Effector memory CD8-positive, alpha-beta T cell (primary cell): ENCODE data around the gene SMCO3.
"Not testable (repeated sequence)": the region's sequence is repeated elsewhere in the genome, so short reads cannot be mapped to it uniquely, and the experiment has no call there.

Source experiments
- ATAC-seq: fragments of 150-1000 bp; cut with Tn5 transposase; replicated peaks from 2 replicates; pipeline ENCODE4 v1.10.0; 2021; ENCODE audit warnings: mild to moderate bottlenecking, moderate library complexity
- DNase-seq, 3 experiments: peaks; one replicate each; pipeline ENCODE4 v3.0.0; 2021
- H3K27ac Mint-ChIP-seq, 2 donors: one replicate each; pipeline ENCODE4 v1.8.0; 2022; ENCODE audit warnings: mild to moderate bottlenecking in 2 of 2, mixed read lengths in 2 of 2, moderate library complexity in 2 of 2
- H3K27me3 Mint-ChIP-seq, 2 donors: one replicate each; pipeline ENCODE4 v1.8.0; 2022; ENCODE audit warnings: mixed read lengths in 2 of 2
- H3K36me3 Mint-ChIP-seq: one replicate; pipeline ENCODE4 v1.8.0; 2022; ENCODE audit warnings: mild to moderate bottlenecking, moderate library complexity, mixed read lengths; ENCODE audit not compliant: insufficient read depth
- H3K4me1 Mint-ChIP-seq, 2 donors: one replicate each; pipeline ENCODE4 v1.8.0; 2022; ENCODE audit warnings: low read depth in 2 of 2, mixed read lengths in 2 of 2
- H3K4me3 Mint-ChIP-seq, 2 donors: one replicate each; pipeline ENCODE4 v1.8.0; 2022; ENCODE audit warnings: mild to moderate bottlenecking in 2 of 2, mixed read lengths in 2 of 2, moderate library complexity in 2 of 2
- H3K9me3 Mint-ChIP-seq, 2 donors: one replicate each; pipeline ENCODE4 v1.8.0; 2022; ENCODE audit warnings: mixed read lengths in 2 of 2

The SMCO3 gene

GRCh38 chr12:14767617-14768016 lies 46.4 kb downstream of the SMCO3 start:
- H3K4me1 Mint-ChIP-seq: peaks cover 32 to 42% of the 10 kb centered on the region in 2 donors
- DNase-seq: no peak
- no peaks in the 10 kb centered on the region for H3K27me3 Mint-ChIP-seq
- H3K9me3 Mint-ChIP-seq: peaks cover 0 to 5% of the 10 kb centered on the region in 2 donors
- ATAC-seq: no peak
- H3K36me3 Mint-ChIP-seq: peaks cover 57% of the 10 kb centered on the region
- H3K27ac Mint-ChIP-seq: peak overlapping the region in 1 of 2 donors; percentile 100
- H3K4me3 Mint-ChIP-seq: peak overlapping the region; percentile 4 to 99

DNA sequence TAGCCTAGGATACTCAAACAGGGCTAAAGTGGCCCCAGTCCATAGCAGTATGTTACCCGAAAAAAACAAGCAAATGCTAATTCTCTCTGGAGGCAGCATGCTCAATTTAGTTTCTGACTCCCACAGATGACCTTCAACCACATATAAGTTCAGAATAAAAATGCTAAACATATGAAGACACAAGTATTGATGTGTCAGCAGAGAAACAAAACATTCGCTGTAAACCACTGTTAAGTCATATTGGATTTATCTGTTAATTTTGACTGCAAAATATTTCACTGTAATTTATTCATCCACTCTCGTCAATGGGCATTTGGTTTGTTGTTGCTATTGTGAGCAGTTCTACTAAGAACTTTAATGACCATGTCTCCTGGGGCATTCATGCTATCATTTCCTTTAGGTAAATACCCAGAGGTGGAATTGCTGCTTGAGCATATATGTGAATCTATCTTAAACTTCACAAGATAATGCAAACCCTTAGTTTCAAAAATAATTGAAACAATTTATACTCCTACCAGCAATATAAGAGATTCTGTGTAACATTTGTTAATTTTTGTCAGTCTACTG lies 47.2 kb downstream of the SMCO3 start:
- H3K4me3 Mint-ChIP-seq: peak overlapping the region in 1 of 2 donors; percentile 10
- DNase-seq: no peak
- H3K27me3 Mint-ChIP-seq: no peaks in the 10 kb centered on the region
- peaks cover 52% of the 10 kb centered on the region for H3K36me3 Mint-ChIP-seq
- no peak for ATAC-seq
- H3K9me3 Mint-ChIP-seq: peaks cover 0 to 5% of the 10 kb centered on the region in 2 donors
- peak overlapping the region; percentile 22 to 100 for H3K27ac Mint-ChIP-seq
- peaks cover 29 to 35% of the 10 kb centered on the region in 2 donors for H3K4me1 Mint-ChIP-seq

DNA sequence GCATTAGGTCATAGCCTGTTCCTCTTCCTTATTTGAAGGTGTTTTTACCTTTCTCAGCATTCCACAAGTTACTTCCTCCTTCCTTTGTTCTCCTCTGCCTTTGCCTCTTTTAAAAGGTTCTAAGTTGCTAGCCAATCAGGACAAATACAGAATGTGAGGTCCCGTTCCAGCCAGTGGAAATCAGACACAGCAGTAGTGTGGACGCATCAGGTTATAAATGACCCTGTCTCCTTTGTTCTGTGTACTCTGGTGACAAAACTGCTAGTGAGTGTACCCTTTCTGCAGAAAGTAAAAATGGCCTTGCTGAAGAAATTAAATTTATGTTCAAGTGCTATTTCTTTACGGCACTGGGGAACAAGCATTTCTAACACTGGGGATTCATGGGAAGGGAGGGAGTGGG lies 48.0 kb downstream of the SMCO3 start:
- H3K36me3 Mint-ChIP-seq: peaks cover 46% of the 10 kb centered on the region
- H3K27me3 Mint-ChIP-seq, ATAC-seq, H3K4me3 Mint-ChIP-seq, H3K27ac Mint-ChIP-seq, H3K9me3 Mint-ChIP-seq, DNase-seq: not testable (repeated sequence)
- peaks cover 26 to 30% of the 10 kb centered on the region in 2 donors for H3K4me1 Mint-ChIP-seq

- peaks cover 44% of the 10 kb centered on the region for H3K36me3 Mint-ChIP-seq
- no peak overlapping the region for H3K4me3 Mint-ChIP-seq
- peaks cover 0 to 5% of the 10 kb centered on the region in 2 donors for H3K9me3 Mint-ChIP-seq
- H3K4me1 Mint-ChIP-seq: peaks cover 21 to 26% of the 10 kb centered on the region in 2 donors
- peak overlapping the region in 1 of 2 donors; percentile 19 for H3K27ac Mint-ChIP-seq
- ATAC-seq: no peak
- no peaks in the 10 kb centered on the region for H3K27me3 Mint-ChIP-seq
- DNase-seq: no peak
These were observed 48.6 kb downstream of the SMCO3 start for GRCh38 chr12:14765398-14765797.

GRCh38 chr12:14759711-14760280 lies 54.2 kb downstream of the SMCO3 start:
- ATAC-seq, H3K27me3 Mint-ChIP-seq, H3K27ac Mint-ChIP-seq, DNase-seq, H3K4me3 Mint-ChIP-seq, H3K9me3 Mint-ChIP-seq: not testable (repeated sequence)
- Mint-ChIP-seq H3K4me1 (peaks cover 3 to 16% of the 10 kb centered on the region in 2 donors), H3K36me3 (peaks cover 11% of the 10 kb centered on the region)

- Mint-ChIP-seq H3K27me3 (no peaks in the 10 kb centered on the region), H3K4me3 (no peak overlapping the region), H3K9me3 (no peaks in the 10 kb centered on the region), H3K36me3 (peaks cover 5% of the 10 kb centered on the region), H3K27ac (no peak overlapping the region), H3K4me1 (peaks cover 3 to 13% of the 10 kb centered on the region in 2 donors)
- no peak for ATAC-seq
- DNase-seq: no peak
These were observed 57.4 kb downstream of the SMCO3 start for GRCh38 chr12:14756334-14757143.
